HFFc6 (cell line): ENCODE results near the gene MRTFB. TPM values are rescaled to one million over a fixed set of nuclear protein-coding genes. Genes with fewer than 3 reads are reported as not detected.
"Not testable (repeated sequence)": the region's sequence is repeated elsewhere in the genome, so short reads cannot be mapped to it uniquely, and the experiment has no call there.

Experiments used
- DNase-seq: peaks from one replicate; pipeline ENCODE4 v3.0.0-alpha.2; 2018
- H3K27ac Mint-ChIP-seq: 2 replicates; pipeline ENCODE4 v1.8.0; 2020; ENCODE audit warnings: mild to moderate bottlenecking, mixed read lengths
- H3K27me3 Mint-ChIP-seq: 2 replicates; pipeline ENCODE4 v1.8.0; 2021; ENCODE audit warnings: mild to moderate bottlenecking, moderate library complexity, mixed read lengths; ENCODE audit not compliant: insufficient read depth
- H3K36me3 Mint-ChIP-seq: 2 replicates; pipeline ENCODE4 v1.8.0; 2021; ENCODE audit warnings: low read depth, mixed read lengths
- H3K4me1 Mint-ChIP-seq: 2 replicates; pipeline ENCODE4 v1.8.0; 2020; ENCODE audit warnings: low read depth, mixed read lengths
- H3K4me3 Mint-ChIP-seq: 2 replicates; pipeline ENCODE4 v1.8.0; 2020; ENCODE audit warnings: mild to moderate bottlenecking, moderate library complexity, mixed read lengths
- H3K9me3 Mint-ChIP-seq: 2 replicates; pipeline ENCODE4 v1.8.0; 2020; ENCODE audit warnings: mild to moderate bottlenecking, mixed read lengths
- total RNA-seq, 6 experiments: library from RNA; stranded (reverse); fragmentation: NEBNext Ultra II Directional; extraction: Animal tissue kit (Norgen Biotek cat#: 25700); gene quantifications; 2 replicates in 1 of 6; 3 replicates in 5 of 6; pipeline ENCODE4 v1.2.3, GENCODE V29; 2021
- TF ChIP-seq, protein P1 (sequence below): fragments of 200-600 bp; sonication (generic); IDR thresholded peaks from 2 replicates; pipeline ENCODE4 v1.5.0; 2021; ENCODE audit warnings: antibody characterized with exemption, mild to moderate bottlenecking

The MRTFB gene
- total RNA-seq, 6 experiments from 2014 or later, result 10.3 to 16.9 (median 14.0) TPM

DNA sequence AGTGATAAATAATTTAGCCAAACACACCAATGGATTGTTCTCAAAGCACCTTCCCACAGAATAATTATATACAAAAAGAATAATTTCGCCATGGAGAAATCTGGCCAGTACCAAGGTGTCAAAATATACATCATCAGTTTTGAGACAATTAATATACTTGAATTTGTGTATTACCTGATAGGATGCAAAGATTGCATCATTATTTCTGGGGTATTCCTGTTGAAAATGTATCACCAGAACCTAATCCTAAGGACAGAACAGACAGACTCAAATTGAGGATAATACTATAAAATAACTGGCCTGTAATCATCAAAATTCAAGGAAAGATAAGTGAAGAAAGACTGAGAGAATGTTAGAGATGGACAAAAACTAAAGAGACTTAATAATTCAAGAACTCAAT is 111.9 kb downstream of the MRTFB start:
- DNase-seq, result no peak
- Mint-ChIP-seq H3K4me1 (peaks cover 83% of the 10 kb centered on the region), H3K36me3 (peaks cover 4% of the 10 kb centered on the region; the same call in 1 of the 2 replicates), H3K27ac (no peak overlapping the region), H3K4me3 (no peak overlapping the region), H3K27me3 (no peaks in the 10 kb centered on the region), H3K9me3 (no peaks in the 10 kb centered on the region)
- TF ChIP-seq, protein P1, sequence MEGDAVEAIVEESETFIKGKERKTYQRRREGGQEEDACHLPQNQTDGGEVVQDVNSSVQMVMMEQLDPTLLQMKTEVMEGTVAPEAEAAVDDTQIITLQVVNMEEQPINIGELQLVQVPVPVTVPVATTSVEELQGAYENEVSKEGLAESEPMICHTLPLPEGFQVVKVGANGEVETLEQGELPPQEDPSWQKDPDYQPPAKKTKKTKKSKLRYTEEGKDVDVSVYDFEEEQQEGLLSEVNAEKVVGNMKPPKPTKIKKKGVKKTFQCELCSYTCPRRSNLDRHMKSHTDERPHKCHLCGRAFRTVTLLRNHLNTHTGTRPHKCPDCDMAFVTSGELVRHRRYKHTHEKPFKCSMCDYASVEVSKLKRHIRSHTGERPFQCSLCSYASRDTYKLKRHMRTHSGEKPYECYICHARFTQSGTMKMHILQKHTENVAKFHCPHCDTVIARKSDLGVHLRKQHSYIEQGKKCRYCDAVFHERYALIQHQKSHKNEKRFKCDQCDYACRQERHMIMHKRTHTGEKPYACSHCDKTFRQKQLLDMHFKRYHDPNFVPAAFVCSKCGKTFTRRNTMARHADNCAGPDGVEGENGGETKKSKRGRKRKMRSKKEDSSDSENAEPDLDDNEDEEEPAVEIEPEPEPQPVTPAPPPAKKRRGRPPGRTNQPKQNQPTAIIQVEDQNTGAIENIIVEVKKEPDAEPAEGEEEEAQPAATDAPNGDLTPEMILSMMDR, result no peak

DNA sequence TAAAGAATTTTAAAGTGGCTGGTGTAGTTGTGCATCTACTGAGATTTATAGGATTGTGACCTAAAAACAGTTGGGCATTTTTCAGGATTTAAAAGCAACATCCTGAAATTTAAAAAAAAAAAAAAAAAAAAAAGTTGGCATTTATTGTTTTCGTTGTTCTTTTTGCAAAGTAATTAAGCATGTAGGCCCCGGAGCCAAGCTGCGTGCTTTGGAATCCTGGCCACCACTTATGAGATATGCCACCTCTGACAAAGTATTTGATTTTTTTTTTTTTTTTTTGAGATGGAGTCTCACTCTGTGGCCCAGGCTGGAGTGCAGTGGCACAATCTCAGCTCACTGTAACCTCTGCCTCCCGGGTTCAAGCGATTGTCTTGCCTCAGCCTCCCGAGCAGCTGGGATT is 112.8 kb downstream of the MRTFB start:
- H3K4me3 Mint-ChIP-seq, H3K9me3 Mint-ChIP-seq, DNase-seq, H3K27me3 Mint-ChIP-seq, H3K36me3 Mint-ChIP-seq, H3K27ac Mint-ChIP-seq: not testable (repeated sequence)
- peaks cover 92% of the 10 kb centered on the region for H3K4me1 Mint-ChIP-seq

DNA sequence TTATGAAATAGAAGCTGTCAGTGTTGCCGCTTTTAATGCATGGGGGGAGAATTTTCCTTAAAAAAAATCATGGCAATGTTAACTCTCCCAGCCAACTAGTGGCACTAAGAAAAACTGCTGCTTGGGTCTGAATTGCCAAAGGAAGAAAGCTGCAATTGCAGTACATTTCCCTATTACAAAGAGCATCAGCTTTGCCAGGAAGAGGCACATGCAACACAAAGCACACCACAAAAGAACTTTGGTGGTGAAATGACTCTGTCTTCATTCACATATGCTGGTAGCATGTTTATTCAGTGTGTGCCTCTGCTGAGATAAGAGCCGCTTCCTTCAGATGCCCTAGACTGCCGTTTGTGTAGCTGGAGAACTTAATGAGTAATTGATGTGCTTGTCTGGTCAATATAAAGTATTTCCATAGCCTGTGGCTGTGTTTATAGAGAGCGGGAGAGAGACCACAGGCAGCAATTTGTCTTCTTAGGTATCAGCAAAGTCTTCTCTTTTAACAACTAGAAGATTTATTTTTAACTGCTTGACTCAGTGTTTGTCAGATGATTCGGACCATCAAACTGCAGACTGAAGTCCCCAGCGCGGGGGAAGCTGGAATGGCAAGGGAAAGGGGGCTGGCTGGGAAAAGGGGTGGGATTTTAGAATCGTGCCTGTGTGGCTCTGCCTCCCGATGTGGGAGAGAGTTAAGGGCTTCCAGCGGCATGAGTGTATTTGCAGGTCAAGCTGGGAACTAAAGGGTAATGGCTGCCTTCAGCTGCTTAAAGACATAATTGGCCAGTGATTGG is 115.1 kb downstream of the MRTFB start:
- Mint-ChIP-seq H3K9me3 (no peaks in the 10 kb centered on the region), H3K4me3 (peak overlapping the region; percentile 85)

DNA sequence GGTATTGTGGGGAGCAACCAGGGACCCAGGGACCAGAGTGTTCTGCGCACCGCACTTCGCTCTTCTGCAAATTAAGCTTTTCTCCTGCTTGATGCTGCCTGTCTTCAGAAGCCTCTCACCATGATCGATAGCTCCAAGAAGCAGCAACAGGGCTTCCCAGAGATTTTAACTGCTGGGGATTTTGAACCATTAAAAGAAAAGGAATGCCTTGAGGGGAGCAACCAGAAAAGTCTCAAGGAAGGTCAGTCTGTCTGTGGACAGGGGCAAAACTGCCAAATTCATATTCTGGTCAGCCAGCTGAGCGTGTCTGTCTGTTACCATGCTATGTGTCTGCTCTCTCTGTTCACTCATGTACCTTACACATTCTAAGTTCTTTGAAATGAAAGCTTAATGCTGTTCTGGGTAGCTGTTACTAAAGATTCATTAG is 115.7 kb downstream of the MRTFB start:
- Mint-ChIP-seq H3K4me1 (peaks cover 70% of the 10 kb centered on the region), H3K4me3 (peak overlapping the region; percentile 85), H3K27me3 (no peaks in the 10 kb centered on the region; the same call in 1 of the 2 replicates), H3K27ac (peak overlapping the region; percentile 89), H3K9me3 (no peaks in the 10 kb centered on the region), H3K36me3 (no peaks in the 10 kb centered on the region; the same call in 1 of the 2 replicates)
- TF ChIP-seq, protein P1, result no peak
- DNase-seq, result no peak

More for the DNA sequence above, 115.1 kb downstream of the MRTFB start:
- Mint-ChIP-seq H3K4me1 (peaks cover 76% of the 10 kb centered on the region), H3K27ac (peak overlapping the region; percentile 89), H3K36me3 (no peaks in the 10 kb centered on the region; the same call in 1 of the 2 replicates), H3K27me3 (no peaks in the 10 kb centered on the region; the same call in 1 of the 2 replicates)
- TF ChIP-seq, protein P1, result peak; percentile 76
- DNase-seq, result peak; percentile 77

DNA sequence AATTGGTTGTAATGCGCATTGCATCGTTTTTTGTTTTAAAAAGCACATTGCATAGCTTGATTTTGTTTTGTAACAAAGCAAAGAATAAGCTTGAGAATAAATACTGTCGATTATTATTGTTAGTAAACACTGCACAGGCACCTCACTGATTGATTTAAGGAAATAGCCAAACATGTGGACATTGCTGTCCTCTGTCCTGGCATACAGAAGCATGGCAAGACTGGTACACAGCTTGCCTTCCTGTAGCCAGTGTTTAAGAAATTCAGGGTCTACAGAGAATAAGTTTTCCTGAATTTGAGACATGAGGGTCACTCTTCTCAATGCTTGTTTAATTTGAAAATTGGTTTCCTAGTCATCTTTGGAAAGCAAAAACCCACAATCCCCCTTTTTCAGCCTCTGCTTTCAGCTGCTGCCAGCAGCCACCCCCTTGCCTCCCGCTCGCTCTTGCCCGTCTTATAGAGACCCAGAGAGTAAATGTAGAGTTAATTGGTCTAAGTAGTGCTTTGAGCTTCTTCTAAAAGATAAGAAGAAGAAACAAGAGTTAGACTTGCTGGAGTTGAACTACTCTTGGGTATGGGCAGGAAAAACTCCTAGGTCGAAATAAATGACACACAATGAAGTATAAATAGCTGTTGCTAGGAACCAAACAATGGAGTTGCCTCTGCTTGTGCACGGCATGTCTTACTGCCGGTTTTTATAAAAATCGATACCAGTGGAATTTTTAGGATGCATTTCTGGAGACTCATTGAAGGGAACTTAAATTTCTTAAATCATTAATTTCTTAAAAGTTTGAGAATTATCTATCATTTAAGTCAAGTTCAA is 116.6 kb downstream of the MRTFB start:
- Mint-ChIP-seq H3K4me1 (peaks cover 63% of the 10 kb centered on the region), H3K27me3 (no peaks in the 10 kb centered on the region; the same call in 1 of the 2 replicates), H3K9me3 (no peaks in the 10 kb centered on the region), H3K4me3 (peak overlapping the region; percentile 85), H3K27ac (peak overlapping the region; percentile 89; the same call in 1 of the 2 replicates), H3K36me3 (no peaks in the 10 kb centered on the region)
- DNase-seq, result no peak
- TF ChIP-seq, protein P1, result no peak
